GM21737 (cell line): ENCODE measurements around the gene SPEF2.
"Not testable (repeated sequence)": the region's sequence is repeated elsewhere in the genome, so short reads cannot be mapped to it uniquely, and the experiment has no call there.

Source experiments
- ATAC-seq: cut with Tn5 transposase; IDR thresholded peaks from one replicate; pipeline ENCODE4 v1.9.1; 2021; ENCODE audit warnings: mild to moderate bottlenecking, moderate library complexity; ENCODE audit not compliant: unreplicated experiment

The SPEF2 gene

GRCh38 chr5:35819668-35820067 is 202.0 kb downstream of the SPEF2 start:
- ATAC-seq: no peak

DNA sequence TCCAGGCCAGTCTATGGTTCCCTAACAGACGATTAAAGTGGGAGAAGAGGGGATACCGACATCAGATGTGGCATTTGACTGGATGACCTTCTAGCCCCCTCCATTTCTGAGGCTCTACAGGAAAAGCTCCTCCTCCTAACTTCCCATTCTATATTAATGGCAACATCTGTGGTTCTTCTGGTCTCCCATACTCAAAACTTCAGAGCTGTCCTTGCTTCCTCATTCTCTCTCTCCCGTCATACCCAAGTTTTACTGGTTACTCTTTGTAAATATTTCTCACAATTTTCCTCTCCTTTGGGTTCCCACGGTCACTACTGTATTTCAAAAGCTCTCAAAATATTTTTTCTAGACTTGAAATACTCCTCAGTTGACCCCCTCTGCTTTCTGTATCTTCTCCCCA is 203.1 kb downstream of the SPEF2 start:
- no peak for ATAC-seq

- ATAC-seq: no peak
Observed at GRCh38 chr5:35821513-35821912, 203.8 kb downstream of the SPEF2 start.

DNA sequence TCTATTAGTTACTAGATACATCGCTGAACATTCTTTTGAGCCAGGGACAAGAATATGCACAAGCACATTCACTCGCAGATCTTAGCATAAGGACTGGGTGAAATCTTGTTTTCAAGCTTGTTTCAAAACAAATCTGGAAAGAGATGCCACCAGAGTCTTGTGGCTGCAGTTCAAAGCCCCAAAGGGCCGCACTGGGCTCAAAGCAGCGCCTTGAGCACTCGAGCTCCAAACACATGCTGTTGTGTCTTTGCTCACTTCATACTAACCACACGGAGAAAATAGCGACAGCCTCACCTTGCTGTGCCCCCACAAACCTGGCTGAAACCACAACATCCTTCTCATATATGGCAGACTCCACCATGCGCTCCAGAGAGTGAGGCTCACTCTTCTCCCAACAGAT is 204.8 kb downstream of the SPEF2 start:
- no peak for ATAC-seq

DNA sequence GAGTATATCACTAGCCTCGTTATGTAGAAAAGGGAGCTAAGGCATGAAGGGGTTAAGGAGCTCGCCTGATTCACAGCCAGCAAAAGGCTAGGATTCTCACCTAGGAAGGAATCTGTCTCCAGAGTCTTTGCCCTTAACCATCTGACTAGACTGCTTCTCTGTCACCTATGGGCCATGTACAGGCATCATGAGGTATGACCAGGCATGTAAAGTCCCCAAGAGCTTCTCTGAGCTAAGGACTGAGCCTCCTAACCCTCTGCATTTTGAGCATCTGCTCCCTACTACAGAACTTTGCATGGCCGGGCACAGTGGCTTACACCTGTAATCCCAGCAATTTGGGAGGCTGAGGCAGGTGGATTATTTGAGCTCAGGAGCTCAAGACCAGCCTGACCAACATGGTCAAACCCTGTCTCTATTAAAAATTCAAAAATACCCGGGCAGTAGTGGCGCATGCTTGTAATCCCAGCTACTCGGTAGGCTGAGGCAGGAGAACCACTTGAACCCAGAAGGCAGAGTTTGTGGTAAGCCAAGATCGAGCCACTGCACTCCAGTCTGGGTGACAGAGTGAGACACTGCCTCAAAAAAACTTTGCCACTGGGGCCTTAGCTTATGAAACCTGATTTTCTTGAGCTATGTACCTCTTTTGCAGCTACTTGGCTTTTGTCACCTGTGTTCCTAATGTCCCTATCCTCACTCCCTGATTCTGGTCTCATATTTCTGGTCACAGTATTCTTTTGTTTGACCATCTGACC is 205.9 kb downstream of the SPEF2 start:
- no peak for ATAC-seq

GRCh38 chr5:35826056-35826455 is 208.4 kb downstream of the SPEF2 start:
- ATAC-seq: no peak

DNA sequence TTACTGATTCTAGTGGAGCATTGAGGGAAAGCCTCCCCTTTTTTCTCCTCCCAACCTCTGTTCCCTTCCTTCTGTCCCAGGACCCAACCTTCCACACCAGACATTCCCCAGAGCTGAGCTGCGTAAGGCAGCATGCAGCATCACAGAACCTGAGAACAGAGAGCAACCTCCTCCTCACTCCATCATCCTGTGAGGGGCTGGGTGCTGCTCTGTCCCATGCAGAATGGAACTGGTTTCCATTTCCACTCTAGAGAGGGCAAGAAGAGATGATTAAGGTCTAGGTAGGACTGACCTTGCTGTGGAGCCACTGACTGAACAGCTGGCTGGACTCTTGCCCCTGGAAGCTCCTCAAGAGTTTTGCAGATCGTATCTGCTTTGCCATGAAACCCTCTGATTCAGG is 208.9 kb downstream of the SPEF2 start:
- no peak for ATAC-seq

DNA sequence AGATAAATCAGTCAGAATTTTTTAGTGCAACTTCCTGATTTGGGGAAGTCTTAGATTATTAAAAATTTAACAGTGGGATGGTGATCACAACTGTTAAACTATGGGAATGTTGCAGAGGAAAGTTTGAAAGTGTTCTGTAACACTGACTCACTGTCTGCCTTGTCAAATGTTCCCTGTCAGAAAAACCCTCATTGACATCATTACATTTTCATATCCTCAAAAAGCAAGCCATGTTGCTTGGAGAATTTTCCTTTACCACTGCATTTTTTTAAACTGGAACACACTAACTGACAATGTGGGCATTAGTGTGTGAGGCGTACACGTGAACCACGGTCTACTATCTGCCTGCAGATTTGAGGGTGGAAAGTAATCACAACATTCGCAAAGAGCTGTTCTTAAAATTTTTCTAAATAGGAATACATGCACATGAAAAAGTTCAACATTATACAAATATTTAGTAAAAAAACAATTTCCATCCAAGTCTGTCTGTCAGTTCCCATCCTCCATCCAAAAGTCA is 210.5 kb downstream of the SPEF2 start:
- ATAC-seq: no peak

DNA sequence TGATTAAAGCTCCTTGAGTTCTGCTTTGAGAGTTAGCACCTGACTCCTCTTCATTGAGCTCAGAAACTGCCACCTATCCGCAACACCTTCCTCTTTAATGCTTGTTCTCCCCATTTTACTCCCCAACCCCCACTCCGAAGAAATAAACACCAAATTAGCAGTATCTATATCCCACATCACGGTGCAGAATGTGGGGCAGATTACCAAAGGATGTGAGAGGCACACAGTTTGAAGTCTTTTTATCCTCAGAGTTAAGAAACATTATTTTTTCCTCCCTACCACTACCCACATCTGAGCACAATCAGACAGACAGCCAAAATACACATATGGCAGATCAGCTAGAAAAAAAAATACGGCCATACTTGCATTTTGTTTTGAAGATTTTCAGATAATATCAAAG is 212.9 kb downstream of the SPEF2 start:
- no peak for ATAC-seq

GRCh38 chr5:35832762-35833161 is 215.1 kb downstream of the SPEF2 start:
- no peak for ATAC-seq

DNA sequence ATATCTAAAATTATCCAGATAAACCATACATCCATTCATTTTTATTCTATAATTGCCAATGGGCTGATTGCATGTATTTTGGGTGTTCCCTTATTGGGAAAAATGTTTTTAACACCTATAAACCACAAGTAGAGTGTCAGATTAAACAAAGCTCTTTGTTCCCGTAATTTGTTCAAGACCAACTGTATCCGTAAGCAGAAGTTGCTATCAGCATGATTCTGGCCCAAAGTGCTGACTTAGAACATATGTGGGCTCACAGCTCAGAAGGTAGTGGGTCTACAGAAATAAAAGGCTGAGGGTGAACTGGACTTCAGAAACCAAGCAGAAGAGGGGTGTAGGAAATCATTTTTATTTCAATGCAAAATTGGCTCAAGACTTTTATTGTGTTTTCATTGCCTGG is 215.6 kb downstream of the SPEF2 start:
- ATAC-seq: no peak

DNA sequence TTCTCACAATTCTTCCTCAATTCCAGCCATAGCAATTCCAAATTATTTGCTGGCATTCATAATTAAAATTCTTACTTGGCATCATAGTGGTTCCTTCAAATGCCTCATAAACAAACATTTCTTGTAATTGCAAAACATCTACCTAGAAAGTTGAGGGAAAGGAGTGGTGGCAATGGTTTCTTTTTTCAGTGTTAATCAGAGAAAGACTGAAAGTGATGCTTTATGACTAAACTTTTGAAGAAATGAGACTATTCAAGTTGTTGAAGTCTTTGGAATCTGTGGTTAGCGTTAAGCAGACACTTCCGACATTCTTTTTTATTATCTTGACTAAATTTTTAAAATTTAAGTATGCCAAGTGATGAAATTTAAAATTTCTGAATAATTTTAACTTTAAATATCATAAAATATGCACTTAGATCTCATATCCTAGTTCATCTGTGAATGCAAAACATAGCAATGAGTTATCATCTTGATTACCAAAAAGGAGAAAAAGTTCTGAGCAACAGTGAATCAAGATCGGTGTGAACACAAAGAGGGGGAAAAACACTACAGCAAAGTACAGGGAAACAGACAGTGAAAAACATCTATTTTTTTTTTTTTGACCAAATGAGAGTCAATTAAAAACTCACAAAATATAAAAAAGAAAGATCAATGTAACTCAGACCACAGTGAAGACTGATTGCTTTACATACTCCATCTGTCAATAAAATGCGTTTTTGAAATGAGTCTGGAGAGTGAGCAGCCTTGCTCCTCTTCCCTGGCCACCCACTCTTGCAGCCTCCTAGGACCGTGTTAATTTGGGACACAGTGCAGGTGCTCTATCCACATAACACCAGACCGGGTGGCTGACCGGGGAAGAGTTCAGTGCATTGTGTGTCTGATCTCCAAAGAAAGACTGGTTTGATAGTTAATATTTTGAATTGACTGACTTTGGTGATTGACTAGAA is 218.4 kb downstream of the SPEF2 start:
- ATAC-seq: no peak

GRCh38 chr5:35838370-35839042 is 220.8 kb downstream of the SPEF2 start:
- ATAC-seq: no peak

DNA sequence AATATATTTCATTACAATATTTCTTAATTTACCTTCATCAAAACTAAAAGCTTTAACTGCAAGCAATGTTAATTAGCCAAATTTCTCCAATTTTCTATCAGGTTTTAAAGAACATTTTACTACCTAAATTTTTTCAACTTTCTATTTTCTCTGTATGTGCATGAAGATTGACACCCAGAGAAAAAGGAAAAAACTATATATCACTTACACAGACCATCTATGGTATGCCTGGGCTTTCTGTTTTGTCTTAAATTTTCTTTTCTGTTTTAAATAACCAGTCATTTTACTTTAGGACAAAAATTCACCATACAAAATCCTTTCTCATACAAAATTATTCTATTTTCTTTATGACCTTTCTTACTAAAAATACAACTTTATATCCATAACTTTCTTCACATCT is 225.2 kb downstream of the SPEF2 start:
- no peak for ATAC-seq

DNA sequence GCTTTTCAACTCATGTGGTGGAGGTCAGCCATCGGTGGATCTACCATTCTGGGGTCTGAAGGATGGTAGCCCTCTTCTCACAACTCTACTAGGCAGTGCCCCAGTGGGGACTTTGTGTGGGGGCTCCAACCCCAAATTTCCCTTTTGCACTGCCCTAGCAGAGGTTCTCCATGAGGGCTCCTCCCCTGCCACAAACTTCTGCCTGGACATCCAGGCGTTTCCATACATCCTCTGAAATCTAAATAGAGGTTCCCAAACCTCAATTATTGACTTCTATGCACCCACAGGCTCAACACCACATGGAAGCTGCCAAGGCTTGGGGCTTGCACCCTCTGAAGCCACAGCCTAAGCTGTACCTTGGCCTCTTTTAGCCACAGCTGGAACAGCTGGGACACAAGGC is 227.8 kb downstream of the SPEF2 start:
- not testable (repeated sequence) for ATAC-seq

GRCh38 chr5:35847491-35847890 is 229.8 kb downstream of the SPEF2 start:
- ATAC-seq: no peak

DNA sequence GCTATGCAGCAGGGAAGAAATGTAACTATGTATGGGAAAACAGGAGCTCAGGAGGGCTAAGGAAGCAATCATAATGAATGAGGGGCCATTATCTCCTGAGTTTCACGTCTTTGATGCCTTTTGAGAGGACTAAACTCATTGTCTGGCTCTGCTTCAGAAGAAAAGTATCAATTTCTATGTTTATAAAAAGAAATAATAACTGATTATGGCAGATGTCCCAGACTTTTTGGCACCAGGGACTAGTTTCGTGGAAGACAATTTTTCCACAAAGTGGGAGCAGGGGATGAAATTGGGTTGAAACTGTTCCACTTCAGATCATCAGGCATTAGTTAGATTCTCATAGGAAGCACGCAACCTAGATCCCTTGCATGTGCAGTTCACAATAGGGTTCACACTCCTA is 230.3 kb downstream of the SPEF2 start:
- ATAC-seq: no peak

DNA sequence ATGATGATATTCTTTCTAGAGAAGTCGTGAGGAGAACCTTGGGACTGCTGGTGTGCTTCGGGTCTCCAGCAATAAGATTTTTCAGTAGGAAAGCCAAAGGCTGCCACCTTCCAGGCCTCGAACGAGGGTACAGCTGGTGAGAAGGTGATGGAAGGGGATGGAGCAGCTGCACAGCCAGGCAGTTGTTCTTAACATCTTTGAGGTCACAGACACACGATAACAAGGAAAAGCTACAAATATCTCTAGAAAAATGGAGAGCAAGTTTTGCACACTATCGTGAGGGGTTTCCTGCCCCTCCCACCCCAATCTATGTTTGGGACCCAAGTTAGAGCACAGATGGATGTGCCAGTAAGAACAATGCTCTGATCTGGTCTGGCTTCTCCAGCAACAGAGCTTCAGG is 232.2 kb downstream of the SPEF2 start:
- ATAC-seq: no peak

GRCh38 chr5:35850967-35851680 is 233.5 kb downstream of the SPEF2 start:
- ATAC-seq: no peak

DNA sequence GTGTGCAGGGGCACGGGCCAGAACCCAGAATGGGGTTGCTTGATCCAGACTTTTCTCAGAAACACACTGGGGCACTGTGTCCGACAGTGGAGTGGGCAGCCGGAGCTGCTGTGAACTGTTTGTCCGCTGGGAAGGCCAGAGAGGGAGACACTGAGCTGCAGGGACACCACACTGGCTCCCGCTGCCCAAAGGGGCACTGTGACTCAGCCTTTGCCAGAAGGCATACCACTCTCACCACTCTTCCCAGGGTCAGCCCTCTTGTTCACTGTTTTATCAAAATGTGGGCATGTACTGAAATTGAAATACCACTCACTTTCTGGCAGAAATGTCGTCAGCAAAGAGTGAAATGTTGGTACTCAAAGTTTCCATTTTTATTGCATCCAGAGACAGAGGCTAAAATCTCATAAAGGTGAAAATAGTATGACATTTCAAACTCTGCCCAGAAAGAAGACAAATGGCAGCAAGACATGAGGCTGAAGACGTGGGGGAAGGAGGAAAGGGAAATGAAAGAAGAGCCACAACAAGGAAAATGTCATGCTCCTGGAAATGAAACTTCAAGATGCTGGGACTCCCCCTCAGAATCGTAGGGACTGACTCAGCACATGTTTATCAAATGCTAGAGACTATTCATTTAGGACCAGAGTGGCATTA is 234.5 kb downstream of the SPEF2 start:
- ATAC-seq: no peak
